H9 (cell line): ENCODE results near the gene PTPRB. TPM values are rescaled to one million over a fixed set of nuclear protein-coding genes. Genes with fewer than 3 reads are reported as not detected.

Source experiments
- DNase-seq: peaks from one replicate; pipeline ENCODE4 v3.0.0-alpha.2; 2017
- H2AFZ ChIP-seq: one replicate; pipeline ENCODE4 v1.6.1; 2013; ENCODE audit warnings: mild to moderate bottlenecking, low read length, control low read depth, moderate library complexity
- H2AK5ac ChIP-seq: 2 replicates; pipeline ENCODE4 v1.6.1; 2013; ENCODE audit warnings: low read length, control low read depth, mixed read lengths; ENCODE audit not compliant: insufficient read length
- H2BK120ac ChIP-seq: one replicate; pipeline ENCODE4 v1.6.1; 2013; ENCODE audit warnings: low read depth, mild to moderate bottlenecking, low read length, control low read depth, inconsistent platforms; ENCODE audit not compliant: poor library complexity, severe bottlenecking
- H2BK12ac ChIP-seq: 2 replicates; pipeline ENCODE4 v1.6.1; 2013; ENCODE audit warnings: low read length, control low read depth, mixed read lengths, low read depth; ENCODE audit not compliant: insufficient read length
- H2BK15ac ChIP-seq: 2 replicates; pipeline ENCODE4 v1.6.1; 2013; ENCODE audit warnings: low read depth, low read length, control low read depth
- H2BK20ac ChIP-seq: one replicate; pipeline ENCODE4 v1.6.1; 2013; ENCODE audit warnings: low read depth, mild to moderate bottlenecking, low read length, control low read depth, inconsistent platforms; ENCODE audit not compliant: poor library complexity, severe bottlenecking
- H2BK5ac ChIP-seq: 2 replicates; pipeline ENCODE4 v1.6.1; 2013; ENCODE audit warnings: low read length, control low read depth, mixed read lengths; ENCODE audit not compliant: insufficient read length
- H3K14ac ChIP-seq: 2 replicates; pipeline ENCODE4 v1.6.1; 2013; ENCODE audit warnings: low read length, control low read depth; ENCODE audit not compliant: insufficient read depth
- H3K18ac ChIP-seq: 2 replicates; pipeline ENCODE4 v1.6.1; 2013; ENCODE audit warnings: low read depth, mild to moderate bottlenecking, mixed read lengths, low read length, control low read depth; ENCODE audit not compliant: insufficient read length
- H3K23ac ChIP-seq: 2 replicates; pipeline ENCODE4 v1.6.1; 2013; ENCODE audit warnings: low read length, control low read depth, mixed read lengths, low read depth; ENCODE audit not compliant: insufficient read length
- H3K23me2 ChIP-seq: 2 replicates; pipeline ENCODE4 v1.6.1; 2013; ENCODE audit warnings: low read depth, mild to moderate bottlenecking, mixed read lengths, low read length, control low read depth; ENCODE audit not compliant: insufficient read length, poor library complexity, severe bottlenecking
- H3K27ac ChIP-seq: 2 replicates; pipeline ENCODE4 v1.5.1; 2013; ENCODE audit warnings: low read length, control low read depth, mixed read lengths, low read depth; ENCODE audit not compliant: insufficient read length
- H3K27me3 ChIP-seq: 2 replicates; pipeline ENCODE4 v1.6.1; 2013; ENCODE audit warnings: low read length, control low read depth, inconsistent platforms; ENCODE audit not compliant: insufficient read depth
- H3K4ac ChIP-seq: 2 replicates; pipeline ENCODE4 v1.6.1; 2013; ENCODE audit warnings: low read depth, mild to moderate bottlenecking, control low read depth, inconsistent platforms, low read length, moderate library complexity
- H3K4me1 ChIP-seq: 2 replicates; pipeline ENCODE4 v1.6.1; 2013; ENCODE audit warnings: low read length, control low read depth, inconsistent platforms; ENCODE audit not compliant: insufficient read depth
- H3K4me2 ChIP-seq: 2 replicates; pipeline ENCODE4 v1.6.1; 2013; ENCODE audit warnings: low read length, control low read depth, mixed read lengths; ENCODE audit not compliant: insufficient read length, insufficient read depth
- H3K56ac ChIP-seq: 2 replicates; pipeline ENCODE4 v1.6.1; 2013; ENCODE audit warnings: low read depth, mild to moderate bottlenecking, mixed read lengths, low read length, control low read depth; ENCODE audit not compliant: insufficient read length
- H3K79me1 ChIP-seq: 2 replicates; pipeline ENCODE4 v1.6.1; 2013; ENCODE audit warnings: low read depth, mild to moderate bottlenecking, moderate library complexity, low read length, control low read depth, inconsistent platforms; ENCODE audit not compliant: insufficient read depth, poor library complexity, severe bottlenecking
- H3K79me2 ChIP-seq: 2 replicates; pipeline ENCODE4 v1.6.1; 2013; ENCODE audit warnings: low read length, control low read depth, inconsistent platforms; ENCODE audit not compliant: insufficient read depth
- H3K9ac ChIP-seq: 2 replicates; pipeline ENCODE4 v1.6.1; 2013; ENCODE audit warnings: low read length, control low read depth, mixed read lengths; ENCODE audit not compliant: insufficient read length; ENCODE audit errors: extremely low read depth
- H3K9me3 ChIP-seq: one replicate; pipeline ENCODE4 v1.6.1; 2013; ENCODE audit warnings: low read depth, low read length, inconsistent platforms; ENCODE audit not compliant: control insufficient read depth
- H3T11ph ChIP-seq: one replicate; pipeline ENCODE4 v1.6.1; 2013; ENCODE audit warnings: mild to moderate bottlenecking, low read length, control low read depth, inconsistent platforms
- H4K20me1 ChIP-seq: one replicate; pipeline ENCODE4 v1.6.1; 2013; ENCODE audit not compliant: control insufficient read depth, insufficient read length, insufficient read depth
- H4K5ac ChIP-seq: 2 replicates; pipeline ENCODE4 v1.6.1; 2013; ENCODE audit warnings: low read depth, mild to moderate bottlenecking, mixed read lengths, low read length, control low read depth; ENCODE audit not compliant: insufficient read length
- H4K8ac ChIP-seq: replicated peaks from 2 replicates; pipeline ENCODE4 v1.6.1; 2013; ENCODE audit warnings: low read length, control low read depth, mixed read lengths, low read depth; ENCODE audit not compliant: insufficient read length
- H4K91ac ChIP-seq: 2 replicates; pipeline ENCODE4 v1.6.1; 2013; ENCODE audit warnings: low read depth, mild to moderate bottlenecking, moderate library complexity, mixed read lengths, low read length, control low read depth; ENCODE audit not compliant: insufficient read length
- H3K27ac Mint-ChIP-seq, 3 experiments: 2 replicates in 2 of 3; 3 replicates in 1 of 3; pipeline ENCODE4 v1.8.0; 2020 to 2021; ENCODE audit warnings: mixed read lengths in 3 of 3, mild to moderate bottlenecking in 1 of 3, moderate library complexity in 1 of 3
- H3K27me3 Mint-ChIP-seq: 2 replicates; pipeline ENCODE4 v1.8.0; 2021; ENCODE audit warnings: low read depth, mild to moderate bottlenecking, moderate library complexity, mixed read lengths
- H3K36me3 Mint-ChIP-seq, 3 experiments: 2 replicates in 2 of 3; 3 replicates in 1 of 3; pipeline ENCODE4 v1.8.0; 2020 to 2021; ENCODE audit warnings: low read depth in 3 of 3, mixed read lengths in 3 of 3; ENCODE audit not compliant: insufficient read depth in 1 of 3
- H3K4me1 Mint-ChIP-seq, 2 experiments: 2 replicates each; pipeline ENCODE4 v1.8.0; 2020; ENCODE audit warnings: mixed read lengths in 2 of 2
- H3K4me3 Mint-ChIP-seq, 2 experiments: 2 replicates in 1 of 2; 3 replicates in 1 of 2; pipeline ENCODE4 v1.8.0; 2020 to 2021; ENCODE audit warnings: mild to moderate bottlenecking in 2 of 2, mixed read lengths in 2 of 2, moderate library complexity in 1 of 2
- H3K9me3 Mint-ChIP-seq, 2 experiments: 2 replicates in 1 of 2; 3 replicates in 1 of 2; pipeline ENCODE4 v1.8.0; 2020; ENCODE audit warnings: mild to moderate bottlenecking in 2 of 2, mixed read lengths in 2 of 2, moderate library complexity in 1 of 2
- WGBS: extraction: QIAGEN DNeasy Blood & Tissue Kit; methylation state at CpG from one replicate; pipeline ENCODE4 v1.1.7; 2013; ENCODE audit warnings: missing lambda C conversion rate, low lambda C conversion rate, mixed read lengths; ENCODE audit not compliant: insufficient read length; ENCODE audit errors: extremely low coverage; 5-methylcytosine and 5-hydroxymethylcytosine counted together
- total RNA-seq: library from RNA; stranded (reverse); gene quantifications from 2 replicates; pipeline ENCODE4 v1.2.1, GENCODE V29; 2021
- TF ChIP-seq, protein P1 (sequence below): fragments of 200-600 bp; sonication (generic); conservative IDR thresholded peaks from 3 replicates; pipeline ENCODE4 v1.8.0; 2021; ENCODE audit warnings: antibody characterized with exemption, mild to moderate bottlenecking

The PTPRB gene
- total RNA-seq, 1 experiment from 2014 or later = 1.4 TPM

DNA sequence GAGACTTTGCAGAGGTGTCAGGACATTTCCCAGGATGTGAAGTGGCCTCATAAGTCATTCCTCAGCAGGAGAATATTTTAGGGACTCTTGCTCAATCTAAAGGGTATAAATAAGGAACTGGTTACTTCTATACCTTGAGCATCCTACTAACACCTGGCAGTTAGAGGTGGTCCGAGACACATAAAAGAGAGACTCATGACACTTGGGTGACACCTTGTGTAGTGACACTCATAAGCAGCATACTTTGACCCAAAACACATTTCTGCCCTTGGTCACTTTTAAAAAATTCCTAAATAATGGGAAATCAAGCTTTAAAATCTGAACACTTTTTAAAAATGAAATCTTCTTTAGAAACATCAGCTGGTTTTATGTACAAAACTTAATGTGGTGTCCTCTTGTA is 152.8 kb downstream of the PTPRB start:
- no peak for DNase-seq
- Mint-ChIP-seq H3K9me3 (peaks cover 0 to 16% of the 10 kb centered on the region in 2 experiments; a peak in 4 of 5 replicates), H3K4me1 (no peaks in the 10 kb centered on the region), H3K36me3 (peaks cover 0 to 2% (median 0%) of the 10 kb centered on the region in 3 experiments; a peak in 1 of 7 replicates), H3K27ac (no peak overlapping the region), H3K27me3 (no peaks in the 10 kb centered on the region), H3K4me3 (no peak overlapping the region)
- H4K20me1 ChIP-seq = no peaks in the 10 kb centered on the region
- no peak overlapping the region for H3T11ph ChIP-seq
- H3K4me2 ChIP-seq = no peak overlapping the region
- H2BK120ac ChIP-seq = no peak overlapping the region
- H3K14ac ChIP-seq = no peak overlapping the region
- H2BK12ac ChIP-seq = no peak overlapping the region
- no peak overlapping the region for H2AK5ac ChIP-seq
- H3K9me3 ChIP-seq = no peaks in the 10 kb centered on the region
- H2AFZ ChIP-seq = no peak overlapping the region
- H2BK20ac ChIP-seq = no peak overlapping the region
- no peak overlapping the region for H3K9ac ChIP-seq
- no peak overlapping the region for H3K56ac ChIP-seq
- H3K27me3 ChIP-seq = no peaks in the 10 kb centered on the region
- no peak overlapping the region for H4K5ac ChIP-seq
- no peak overlapping the region for H4K8ac ChIP-seq
- H4K91ac ChIP-seq = no peak overlapping the region
- no peaks in the 10 kb centered on the region for H3K4me1 ChIP-seq
- no peaks in the 10 kb centered on the region for H3K79me2 ChIP-seq
- H3K23me2 ChIP-seq = no peaks in the 10 kb centered on the region
- H2BK5ac ChIP-seq = no peak overlapping the region
- no peak overlapping the region for H3K27ac ChIP-seq
- no peak overlapping the region for H2BK15ac ChIP-seq
- no peak overlapping the region for H3K23ac ChIP-seq
- no CpG with 5 or more reads among the region's 1 CpG for WGBS
- TF ChIP-seq, protein P1, sequence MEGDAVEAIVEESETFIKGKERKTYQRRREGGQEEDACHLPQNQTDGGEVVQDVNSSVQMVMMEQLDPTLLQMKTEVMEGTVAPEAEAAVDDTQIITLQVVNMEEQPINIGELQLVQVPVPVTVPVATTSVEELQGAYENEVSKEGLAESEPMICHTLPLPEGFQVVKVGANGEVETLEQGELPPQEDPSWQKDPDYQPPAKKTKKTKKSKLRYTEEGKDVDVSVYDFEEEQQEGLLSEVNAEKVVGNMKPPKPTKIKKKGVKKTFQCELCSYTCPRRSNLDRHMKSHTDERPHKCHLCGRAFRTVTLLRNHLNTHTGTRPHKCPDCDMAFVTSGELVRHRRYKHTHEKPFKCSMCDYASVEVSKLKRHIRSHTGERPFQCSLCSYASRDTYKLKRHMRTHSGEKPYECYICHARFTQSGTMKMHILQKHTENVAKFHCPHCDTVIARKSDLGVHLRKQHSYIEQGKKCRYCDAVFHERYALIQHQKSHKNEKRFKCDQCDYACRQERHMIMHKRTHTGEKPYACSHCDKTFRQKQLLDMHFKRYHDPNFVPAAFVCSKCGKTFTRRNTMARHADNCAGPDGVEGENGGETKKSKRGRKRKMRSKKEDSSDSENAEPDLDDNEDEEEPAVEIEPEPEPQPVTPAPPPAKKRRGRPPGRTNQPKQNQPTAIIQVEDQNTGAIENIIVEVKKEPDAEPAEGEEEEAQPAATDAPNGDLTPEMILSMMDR = no peak
- H3K79me1 ChIP-seq = no peaks in the 10 kb centered on the region
- no peak overlapping the region for H3K4ac ChIP-seq
- no peak overlapping the region for H3K18ac ChIP-seq
